Right lobe of liver (tissue), 6 donors: Measurements from ENCODE around the gene NT5C3B. TPM values are rescaled to one million over a fixed set of nuclear protein-coding genes. Genes with fewer than 3 reads are reported as not detected.
"Not testable (repeated sequence)": the region's sequence is repeated elsewhere in the genome, so short reads cannot be mapped to it uniquely, and the experiment has no call there.

Experiments
- ATAC-seq, 4 donors: fragments of 200-7000 bp; cut with Tn5 transposase; one replicate each; pipeline ENCODE4 v1.9.1; 2020; ENCODE audit warnings: mild to moderate bottlenecking in 4 of 4, moderate library complexity in 4 of 4
- DNase-seq, 3 donors: peaks; one replicate each; pipeline ENCODE4 v3.0.0-alpha.2; 2020
- H3K27ac ChIP-seq, 3 donors: fragments of 200-600 bp; one replicate each; pipeline ENCODE4 v1.8.0; 2022
- H3K27me3 ChIP-seq, 2 donors: fragments of 200-600 bp; one replicate each; pipeline ENCODE4 v1.8.0; 2022
- H3K36me3 ChIP-seq, 4 donors: fragments of 200-600 bp; sonication (generic) in 1 of 4; one replicate each; pipeline versions ENCODE4 v1.5.1 to v1.8.0; 2017 to 2022; ENCODE audit warnings: control low read depth in 1 of 4
- H3K4me1 ChIP-seq, 4 donors: fragments of 200-600 bp; sonication (generic) in 1 of 4; one replicate each; pipeline versions ENCODE4 v1.5.1 to v1.8.0; 2017 to 2022; ENCODE audit warnings: control low read depth in 1 of 4
- H3K4me3 ChIP-seq, 3 donors: fragments of 200-600 bp; one replicate each; pipeline ENCODE4 v1.8.0; 2022
- H3K9me3 ChIP-seq, 4 donors: fragments of 200-600 bp; sonication (generic) in 1 of 4; one replicate each; pipeline versions ENCODE4 v1.5.1 to v1.8.0; 2017 to 2022; ENCODE audit warnings: control low read depth in 1 of 4
- POLR2A ChIP-seq: fragments of 450-650 bp; IDR thresholded peaks from one replicate; pipeline ENCODE4 v1.6.1; 2017; ENCODE audit warnings: antibody characterized with exemption, mild to moderate bottlenecking
- WGBS: methylation state at CpG from one replicate; pipeline ENCODE4 v1.1.6; 2018; ENCODE audit warnings: low coverage, low lambda C conversion rate; ENCODE audit not compliant: insufficient coverage; ENCODE audit errors: missing lambda C conversion rate; 5-methylcytosine and 5-hydroxymethylcytosine counted together
- intact Hi-C, 2 donors: fragments of 100-400 bp; cut with DNase I; formaldehyde crosslinking; loops; one replicate each; pipeline versions ENCODE4 v1.11.2 to v1.14.1; 2022
- total RNA-seq, 6 experiments: library from RNA; depleted of rRNA in 2 of 6; stranded (reverse); fragments of >200 nt in 2 of 6; fragmentation: NEBNext Ultra II Directional in 3 of 6; extraction: Animal tissue kit (Norgen Biotek cat#: 25700) in 3 of 6; gene quantifications; one replicate each; pipeline versions ENCODE4 v1.1.0 to v1.2.4, GENCODE V29; 2016 to 2023
- TF ChIP-seq, protein P1 (sequence below), 4 donors: fragments of 200-600 bp in 3 of 4; fragments of 450-650 bp in 1 of 4; IDR thresholded peaks; one replicate each; pipeline versions ENCODE4 v1.5.1 to v1.8.0; 2016 to 2022; ENCODE audit warnings: antibody characterized with exemption in 4 of 4, mild to moderate bottlenecking in 2 of 4
- donor health status: DM: no; HTN: yes; CAD: no.
- donor health status: DM: no; HTN: no; CAD: no.
- donor health status: DM: no; HTN: no; CAD: no.
- donor health status: DM: no; HTN: yes; CAD: no.
- donor health status: DM: no; HTN: yes; CAD: no.

The NT5C3B gene
- total RNA-seq, 6 experiments from 2014 or later = 19.9 to 30.7 (median 23.1) TPM

DNA sequence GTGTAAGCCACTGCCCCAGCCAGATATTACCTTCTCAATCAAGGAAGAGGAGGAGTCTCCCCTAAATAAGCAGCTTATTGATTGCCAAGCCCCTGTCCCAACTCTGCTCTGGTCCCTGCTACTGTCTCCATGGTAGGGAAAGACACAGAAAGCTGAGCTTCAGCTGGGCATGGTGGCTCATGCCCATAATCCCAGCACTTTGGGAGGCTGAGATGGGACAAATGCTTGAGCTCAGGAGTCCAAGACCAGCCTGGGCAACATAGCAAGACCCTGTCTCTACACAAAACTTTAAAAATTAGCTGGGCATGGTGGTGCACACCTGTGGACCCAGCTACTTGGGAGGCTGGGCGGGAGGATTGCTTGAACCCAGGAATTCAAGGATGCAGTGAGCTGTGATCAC is 56.1 kb downstream of the NT5C3B start:
- Histone ChIP-seq H3K4me1 (peaks cover 0 to 73% (median 38%) of the 10 kb centered on the region in 4 donors), H3K27me3 (no peaks in the 10 kb centered on the region), H3K27ac (peak overlapping the region in 1 of 3 donors; percentile 3), H3K36me3 (no peaks in the 10 kb centered on the region), H3K9me3 (no peaks in the 10 kb centered on the region), H3K4me3 (no peak overlapping the region)
- intact Hi-C loops = no loop called here
- no peak for DNase-seq
- TF ChIP-seq, protein P1, sequence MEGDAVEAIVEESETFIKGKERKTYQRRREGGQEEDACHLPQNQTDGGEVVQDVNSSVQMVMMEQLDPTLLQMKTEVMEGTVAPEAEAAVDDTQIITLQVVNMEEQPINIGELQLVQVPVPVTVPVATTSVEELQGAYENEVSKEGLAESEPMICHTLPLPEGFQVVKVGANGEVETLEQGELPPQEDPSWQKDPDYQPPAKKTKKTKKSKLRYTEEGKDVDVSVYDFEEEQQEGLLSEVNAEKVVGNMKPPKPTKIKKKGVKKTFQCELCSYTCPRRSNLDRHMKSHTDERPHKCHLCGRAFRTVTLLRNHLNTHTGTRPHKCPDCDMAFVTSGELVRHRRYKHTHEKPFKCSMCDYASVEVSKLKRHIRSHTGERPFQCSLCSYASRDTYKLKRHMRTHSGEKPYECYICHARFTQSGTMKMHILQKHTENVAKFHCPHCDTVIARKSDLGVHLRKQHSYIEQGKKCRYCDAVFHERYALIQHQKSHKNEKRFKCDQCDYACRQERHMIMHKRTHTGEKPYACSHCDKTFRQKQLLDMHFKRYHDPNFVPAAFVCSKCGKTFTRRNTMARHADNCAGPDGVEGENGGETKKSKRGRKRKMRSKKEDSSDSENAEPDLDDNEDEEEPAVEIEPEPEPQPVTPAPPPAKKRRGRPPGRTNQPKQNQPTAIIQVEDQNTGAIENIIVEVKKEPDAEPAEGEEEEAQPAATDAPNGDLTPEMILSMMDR (IDR thresholded peaks at IDR 0.05) = no peak
- TF ChIP-seq POLR2A = no peak
- no peak for ATAC-seq
- WGBS = 86% methylated on average over 1 of the region's 1 CpG

DNA sequence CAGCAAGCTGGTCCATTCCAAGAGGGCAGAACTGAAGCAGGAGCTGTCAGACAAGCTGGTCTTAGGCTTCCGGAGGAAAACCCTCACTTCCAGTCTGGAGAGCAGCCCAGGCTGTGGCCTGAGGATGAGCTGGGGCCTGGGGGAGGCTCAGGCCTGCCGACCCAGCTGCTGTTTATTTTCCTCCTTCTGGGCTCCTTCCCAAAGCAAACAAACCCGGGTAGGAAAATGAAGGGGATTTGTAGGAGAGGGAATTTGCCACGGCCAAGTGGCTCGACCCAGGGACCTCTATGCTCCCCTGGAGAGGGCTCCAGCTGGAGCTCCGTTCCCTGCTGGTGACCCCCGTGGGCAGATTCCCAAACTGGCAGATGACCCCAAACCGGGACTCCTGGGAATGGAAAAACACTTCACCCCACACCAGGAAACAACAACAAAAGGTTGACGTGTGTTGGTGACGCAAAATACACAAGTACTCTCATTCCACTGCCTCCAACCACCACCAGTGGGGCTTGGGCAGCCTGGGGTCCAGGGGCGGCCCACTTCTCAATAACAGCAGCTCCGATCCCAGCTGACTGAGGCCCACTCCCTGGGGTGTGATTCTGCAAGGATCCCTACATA is 58.4 kb downstream of the NT5C3B start:
- WGBS = 4% methylated on average over 8 of the region's 12 CpGs
- ATAC-seq (peak; percentile 72 to 83 (median 78)), DNase-seq (peak; percentile 79 to 90 (median 89))
- Histone ChIP-seq H3K27ac (peak overlapping the region; percentile 86 to 99 (median 96)), H3K9me3 (no peaks in the 10 kb centered on the region), H3K4me1 (peaks cover 0 to 79% (median 42%) of the 10 kb centered on the region in 4 donors), H3K27me3 (no peaks in the 10 kb centered on the region), H3K4me3 (peak overlapping the region in 1 of 3 donors; percentile 0), H3K36me3 (no peaks in the 10 kb centered on the region)
- TF ChIP-seq POLR2A = peak; percentile 26
- TF ChIP-seq, protein P1 (IDR thresholded peaks at IDR 0.05) = peak in 1 of 4 donors; percentile 23
- intact Hi-C loops = no loop called here

DNA sequence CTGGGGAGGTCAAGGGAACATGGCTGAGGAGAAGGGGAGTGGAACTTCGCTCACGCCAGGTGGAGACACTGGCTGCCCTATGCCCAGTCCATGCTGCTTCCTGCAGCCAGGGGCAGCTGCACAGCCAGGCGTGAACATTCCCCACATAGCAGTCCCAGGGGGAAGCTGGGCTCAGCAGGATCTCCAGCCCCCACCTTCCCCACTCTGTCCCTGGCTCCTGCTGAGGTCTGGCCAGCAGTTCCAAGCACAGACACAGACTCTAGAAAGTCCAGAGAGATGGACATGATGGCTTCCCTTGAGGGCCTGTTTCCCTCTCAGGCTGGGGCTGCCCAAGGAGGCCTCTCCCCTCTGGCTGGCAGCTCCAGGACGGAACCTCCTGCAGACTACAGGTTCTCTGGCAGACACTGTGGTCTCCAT is 58.9 kb downstream of the NT5C3B start:
- no CpG with 5 or more reads among the region's 4 CpGs for WGBS
- H3K4me1 ChIP-seq = peaks cover 0 to 78% (median 40%) of the 10 kb centered on the region in 4 donors
- H3K27ac ChIP-seq = peak overlapping the region; percentile 86 to 99 (median 96)
- TF ChIP-seq, protein P1 (IDR thresholded peaks at IDR 0.05) = peak; percentile 33 to 45 (median 36)
- TF ChIP-seq POLR2A = no peak
- DNase-seq = peak in 1 of 3 donors; percentile 74
- no peak overlapping the region for H3K4me3 ChIP-seq
- H3K9me3 ChIP-seq = no peaks in the 10 kb centered on the region
- H3K36me3 ChIP-seq = no peaks in the 10 kb centered on the region
- H3K27me3 ChIP-seq = no peaks in the 10 kb centered on the region
- ATAC-seq = peak; percentile 17 to 57 (median 38)
- intact Hi-C loops = no loop called here

DNA sequence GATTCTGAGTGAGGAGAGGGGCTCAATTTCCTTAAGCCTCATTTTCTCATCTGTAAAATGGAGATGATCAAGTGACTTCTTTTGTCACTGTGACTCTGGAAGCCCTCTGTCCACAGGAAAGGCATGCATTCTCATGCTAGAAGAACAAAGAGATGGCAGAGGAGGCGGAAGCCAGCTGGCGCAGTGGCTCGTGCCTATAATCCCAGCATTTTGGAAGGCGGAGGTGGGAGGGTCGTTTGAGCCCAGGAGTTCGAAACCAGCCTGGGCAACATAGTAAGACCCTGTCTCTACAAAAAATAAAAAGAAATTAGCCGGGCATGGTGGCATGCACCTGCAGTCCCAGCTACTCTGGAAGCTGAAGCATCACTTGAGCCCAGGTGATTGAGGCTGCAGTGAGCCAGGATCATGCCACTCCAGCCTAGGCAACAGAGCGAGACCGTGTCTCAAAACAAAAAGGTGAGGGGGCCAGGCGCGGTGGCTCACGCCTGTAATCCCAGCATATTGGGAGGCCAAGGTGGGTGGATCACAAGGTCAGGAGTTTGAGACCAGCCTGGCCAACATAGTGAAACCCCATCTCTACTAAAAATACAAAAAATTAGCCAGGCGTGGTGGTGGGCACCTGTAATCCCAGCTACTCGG is 59.7 kb downstream of the NT5C3B start:
- H3K36me3 ChIP-seq, intact Hi-C loops, H3K4me3 ChIP-seq, H3K9me3 ChIP-seq, ATAC-seq, DNase-seq, H3K27me3 ChIP-seq: not testable (repeated sequence)
- WGBS = 77% methylated on average over 11 of the region's 14 CpGs
- H3K4me1 ChIP-seq = peaks cover 0 to 78% (median 40%) of the 10 kb centered on the region in 4 donors
- H3K27ac ChIP-seq = peak overlapping the region; percentile 86 to 99 (median 96)
